Stimulated activated naive B cell treated with anti-CD40 and anti-IgM and Interleukin-4, amounts not matched to agents 10 μg/mL and 1 μg/mL and 100 μg/mL, for 72 hours (primary cell): ENCODE measurements around the gene EML2.
A peak's percentile ranks its signal among the peaks of the same experiment; 100 is the strongest.
"Not testable (repeated sequence)": the region's sequence is repeated elsewhere in the genome, so short reads cannot be mapped to it uniquely, and the experiment has no call there.

ENCODE experiments used
- ATAC-seq, 2 donors: fragments of 150-1000 bp; cut with Tn5 transposase; replicated peaks; 2 replicates each; pipeline ENCODE4 v1.10.0; 2021; ENCODE audit warnings: moderate library complexity in 1 of 2
- DNase-seq: peaks from one replicate; pipeline ENCODE4 v3.0.0; 2021
- H3K27ac Mint-ChIP-seq: one replicate; pipeline ENCODE4 v1.8.0; 2022; ENCODE audit warnings: mild to moderate bottlenecking, mixed read lengths
- H3K27me3 Mint-ChIP-seq, 2 donors: one replicate each; pipeline ENCODE4 v1.8.0; 2022; ENCODE audit warnings: mixed read lengths in 2 of 2
- H3K36me3 Mint-ChIP-seq, 2 donors: one replicate each; pipeline ENCODE4 v1.8.0; 2022; ENCODE audit warnings: mixed read lengths in 2 of 2, mild to moderate bottlenecking in 1 of 2
- H3K4me1 Mint-ChIP-seq, 2 donors: one replicate each; pipeline ENCODE4 v1.8.0; 2022; ENCODE audit warnings: mixed read lengths in 2 of 2, mild to moderate bottlenecking in 1 of 2
- H3K4me3 Mint-ChIP-seq, 2 donors: one replicate each; pipeline ENCODE4 v1.8.0; 2022; ENCODE audit warnings: mild to moderate bottlenecking in 2 of 2, mixed read lengths in 2 of 2, moderate library complexity in 1 of 2
- H3K9me3 Mint-ChIP-seq, 2 donors: one replicate each; pipeline ENCODE4 v1.8.0; 2022; ENCODE audit warnings: mixed read lengths in 2 of 2, mild to moderate bottlenecking in 1 of 2

EML2 gene, protein sequence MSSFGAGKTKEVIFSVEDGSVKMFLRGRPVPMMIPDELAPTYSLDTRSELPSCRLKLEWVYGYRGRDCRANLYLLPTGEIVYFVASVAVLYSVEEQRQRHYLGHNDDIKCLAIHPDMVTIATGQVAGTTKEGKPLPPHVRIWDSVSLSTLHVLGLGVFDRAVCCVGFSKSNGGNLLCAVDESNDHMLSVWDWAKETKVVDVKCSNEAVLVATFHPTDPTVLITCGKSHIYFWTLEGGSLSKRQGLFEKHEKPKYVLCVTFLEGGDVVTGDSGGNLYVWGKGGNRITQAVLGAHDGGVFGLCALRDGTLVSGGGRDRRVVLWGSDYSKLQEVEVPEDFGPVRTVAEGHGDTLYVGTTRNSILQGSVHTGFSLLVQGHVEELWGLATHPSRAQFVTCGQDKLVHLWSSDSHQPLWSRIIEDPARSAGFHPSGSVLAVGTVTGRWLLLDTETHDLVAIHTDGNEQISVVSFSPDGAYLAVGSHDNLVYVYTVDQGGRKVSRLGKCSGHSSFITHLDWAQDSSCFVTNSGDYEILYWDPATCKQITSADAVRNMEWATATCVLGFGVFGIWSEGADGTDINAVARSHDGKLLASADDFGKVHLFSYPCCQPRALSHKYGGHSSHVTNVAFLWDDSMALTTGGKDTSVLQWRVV

DNA sequence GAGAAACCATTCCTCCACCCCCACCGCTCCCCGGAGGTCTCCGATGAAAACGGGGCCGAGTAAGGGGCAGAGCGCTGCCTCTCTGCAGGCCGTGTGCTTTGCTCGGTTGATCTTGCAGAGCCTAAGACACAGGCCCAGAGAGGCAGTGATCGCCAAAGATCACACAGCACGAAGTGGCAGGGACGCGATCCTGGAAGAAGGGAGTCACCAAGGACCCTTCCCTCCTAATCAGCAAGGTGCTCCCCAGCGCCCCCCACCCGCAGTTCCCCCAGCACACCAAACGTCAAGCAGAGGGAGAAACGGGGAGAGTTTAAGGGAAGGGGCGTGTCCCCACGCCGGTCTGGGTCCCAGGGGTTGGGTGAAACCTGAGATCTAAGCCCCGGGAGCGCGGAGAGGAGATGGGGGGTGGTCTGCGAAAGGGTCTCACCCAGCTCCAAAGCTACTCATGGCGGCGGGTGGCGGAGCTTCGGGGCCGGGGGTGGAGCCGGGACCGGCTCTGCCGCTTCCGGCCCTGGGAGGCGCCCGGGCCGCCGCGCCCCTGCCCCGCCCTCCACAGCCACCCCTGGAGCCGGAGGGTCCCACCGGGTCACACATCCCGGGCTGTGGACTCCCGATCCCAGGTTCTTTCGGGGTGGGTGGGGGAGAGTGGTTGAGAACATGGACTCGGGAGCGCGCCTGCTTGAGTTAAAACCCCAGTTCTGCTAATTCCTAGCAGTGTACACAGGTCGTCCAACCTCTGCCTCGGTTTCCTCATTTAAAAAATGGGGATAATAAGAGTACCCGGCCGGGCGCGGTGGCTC lies at the start of gene EML2:
TSS of gene EML2 (minus strand) at position 468 of the 800 bp plus-strand sequence. CDS start at position 447, 21 bp downstream.
- ATAC-seq, result no peak
- H3K27me3 Mint-ChIP-seq, result no peaks in the 10 kb centered on the region

DNA sequence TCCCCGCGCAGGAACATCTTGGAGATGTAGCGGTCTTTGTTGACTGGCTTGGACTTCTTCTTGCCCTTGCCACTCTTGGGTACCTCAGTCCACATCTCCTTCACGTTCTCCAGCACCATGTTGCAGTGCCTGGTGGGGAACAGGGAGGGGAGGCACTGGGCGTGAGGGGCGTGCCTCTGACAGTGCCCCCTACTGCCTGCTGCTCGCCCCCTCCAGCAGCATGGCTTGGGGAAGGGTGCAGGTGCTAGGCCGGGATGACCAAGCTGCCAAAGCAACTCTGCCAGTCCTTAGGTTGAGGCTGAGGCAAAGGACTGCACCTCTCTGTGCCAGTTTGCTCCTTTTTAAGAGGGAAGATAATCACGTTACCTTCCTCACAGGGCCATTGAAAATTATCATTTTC lies 48.4 kb upstream of the EML2 start:
- Mint-ChIP-seq H3K36me3 (peaks cover 35 to 60% of the 10 kb centered on the region in 2 donors), H3K27ac (no peak overlapping the region), H3K9me3 (no peaks in the 10 kb centered on the region), H3K27me3 (no peaks in the 10 kb centered on the region), H3K4me3 (no peak overlapping the region), H3K4me1 (peaks cover 8 to 15% of the 10 kb centered on the region in 2 donors)
- no peak for ATAC-seq
- no peak for DNase-seq

More for the DNA sequence above, at the start of gene EML2:
- DNase-seq, result peak; percentile 19
- peaks cover 8 to 22% of the 10 kb centered on the region in 2 donors for H3K36me3 Mint-ChIP-seq
- H3K27ac Mint-ChIP-seq, result peak within 1 kb of the TSS; percentile 95
- H3K9me3 Mint-ChIP-seq, result peaks cover 5 to 8% of the 10 kb centered on the region in 2 donors
- H3K4me1 Mint-ChIP-seq, result peaks cover 27 to 47% of the 10 kb centered on the region in 2 donors
- H3K4me3 Mint-ChIP-seq, result peak within 1 kb of the TSS; percentile 93 to 94

DNA sequence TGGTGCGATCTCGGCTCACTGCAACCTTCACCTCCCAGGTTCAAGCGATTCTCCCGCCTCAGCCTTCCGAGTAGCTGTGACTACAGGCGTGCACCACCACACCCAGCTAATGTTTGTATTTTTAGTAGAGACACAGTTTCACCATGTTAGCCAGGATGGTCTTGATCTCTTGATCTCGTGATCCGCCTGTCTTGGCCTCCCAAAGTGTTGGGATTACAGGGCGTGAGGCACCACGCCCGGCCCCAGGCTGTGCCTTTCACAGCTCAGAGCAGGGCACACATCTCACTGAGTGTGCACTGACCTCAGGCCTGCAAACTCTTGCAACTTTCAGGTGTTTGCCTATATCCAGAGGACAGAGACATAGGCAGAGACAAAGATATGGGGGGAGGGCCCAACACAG lies 45.8 kb upstream of the EML2 start:
- Mint-ChIP-seq H3K36me3 (peaks cover 38 to 55% of the 10 kb centered on the region in 2 donors), H3K27ac (peak overlapping the region; percentile 70), H3K4me1 (peaks cover 9 to 21% of the 10 kb centered on the region in 2 donors)
- not testable (repeated sequence) for H3K9me3 Mint-ChIP-seq, H3K4me3 Mint-ChIP-seq, H3K27me3 Mint-ChIP-seq, ATAC-seq, DNase-seq

DNA sequence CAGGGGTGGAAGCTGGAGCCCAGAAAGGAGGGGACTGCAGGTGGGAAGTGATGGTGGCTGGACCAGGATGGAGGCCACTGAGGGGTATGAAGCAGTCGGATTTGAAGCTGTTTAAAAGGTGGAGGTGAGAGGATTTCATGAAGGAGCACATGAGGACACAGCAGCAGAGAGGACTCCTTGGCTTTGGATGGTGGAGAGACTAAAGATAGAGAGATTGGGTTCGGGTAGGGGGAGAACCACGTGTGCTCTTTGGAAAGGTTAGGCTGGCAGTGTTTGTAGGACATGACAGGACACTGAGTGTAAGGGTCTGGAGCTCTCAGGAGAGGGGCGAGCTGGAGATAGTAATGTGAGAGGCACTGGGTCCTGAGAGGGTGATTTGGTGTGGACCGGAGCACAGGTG lies 43.7 kb upstream of the EML2 start:
- Mint-ChIP-seq H3K9me3 (no peaks in the 10 kb centered on the region), H3K27me3 (peaks cover 10 to 15% of the 10 kb centered on the region in 2 donors), H3K4me1 (peaks cover 8 to 19% of the 10 kb centered on the region in 2 donors), H3K36me3 (peaks cover 32 to 46% of the 10 kb centered on the region in 2 donors), H3K27ac (peak overlapping the region; percentile 14), H3K4me3 (no peak overlapping the region)
- DNase-seq (no peak), ATAC-seq (no peak)

DNA sequence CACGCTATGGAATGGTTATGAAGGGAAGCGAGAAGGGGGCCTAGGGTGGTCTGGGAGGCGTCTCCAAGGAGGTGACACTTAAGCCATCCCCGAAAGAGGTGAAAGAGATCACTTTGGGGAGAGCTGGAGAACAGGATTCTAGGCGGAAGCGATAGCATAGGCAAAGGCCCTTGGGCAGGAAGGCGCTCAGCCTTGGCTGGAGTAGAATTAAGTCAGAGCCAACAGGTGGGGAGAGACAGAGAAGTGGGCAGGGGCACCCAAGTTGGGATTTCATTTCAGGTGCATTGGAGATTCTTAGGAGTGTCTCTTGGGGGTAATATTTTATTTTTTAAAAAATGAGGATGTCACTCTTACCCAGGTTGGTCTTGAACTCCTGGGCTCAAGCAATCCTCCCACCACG lies 42.9 kb upstream of the EML2 start:
- ATAC-seq (no peak), DNase-seq (no peak)
- Mint-ChIP-seq H3K27me3 (peaks cover 18 to 23% of the 10 kb centered on the region in 2 donors), H3K27ac (peak overlapping the region; percentile 22), H3K36me3 (peaks cover 32 to 43% of the 10 kb centered on the region in 2 donors), H3K4me1 (peaks cover 13 to 27% of the 10 kb centered on the region in 2 donors), H3K9me3 (no peaks in the 10 kb centered on the region), H3K4me3 (no peak overlapping the region)

DNA sequence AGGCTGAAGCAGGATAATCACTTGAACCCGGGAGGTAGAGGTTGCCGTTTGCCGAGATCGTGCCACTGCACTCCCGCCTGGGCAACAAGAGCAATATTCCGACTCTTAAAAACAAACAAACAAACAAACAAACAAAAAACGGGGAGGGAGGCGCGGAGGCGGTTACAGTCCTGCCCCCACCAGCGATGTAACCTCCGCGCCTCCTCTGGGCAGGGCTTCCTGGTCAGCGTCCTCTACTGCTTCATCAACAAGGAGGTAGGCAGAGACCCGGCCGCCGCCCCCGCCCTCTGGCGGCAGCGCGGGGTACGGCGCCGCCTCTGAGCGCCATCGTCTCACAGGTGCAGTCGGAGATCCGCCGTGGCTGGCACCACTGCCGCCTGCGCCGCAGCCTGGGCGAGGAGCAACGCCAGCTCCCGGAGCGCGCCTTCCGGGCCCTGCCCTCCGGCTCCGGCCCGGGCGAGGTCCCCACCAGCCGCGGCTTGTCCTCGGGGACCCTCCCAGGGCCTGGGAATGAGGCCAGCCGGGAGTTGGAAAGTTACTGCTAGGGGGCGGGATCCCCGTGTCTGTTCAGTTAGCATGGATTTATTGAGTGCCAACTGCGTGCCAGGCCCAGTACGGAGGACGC lies 42.3 kb upstream of the EML2 start:
- peaks cover 27 to 37% of the 10 kb centered on the region in 2 donors for H3K36me3 Mint-ChIP-seq
- peak; percentile 84 for DNase-seq

DNA sequence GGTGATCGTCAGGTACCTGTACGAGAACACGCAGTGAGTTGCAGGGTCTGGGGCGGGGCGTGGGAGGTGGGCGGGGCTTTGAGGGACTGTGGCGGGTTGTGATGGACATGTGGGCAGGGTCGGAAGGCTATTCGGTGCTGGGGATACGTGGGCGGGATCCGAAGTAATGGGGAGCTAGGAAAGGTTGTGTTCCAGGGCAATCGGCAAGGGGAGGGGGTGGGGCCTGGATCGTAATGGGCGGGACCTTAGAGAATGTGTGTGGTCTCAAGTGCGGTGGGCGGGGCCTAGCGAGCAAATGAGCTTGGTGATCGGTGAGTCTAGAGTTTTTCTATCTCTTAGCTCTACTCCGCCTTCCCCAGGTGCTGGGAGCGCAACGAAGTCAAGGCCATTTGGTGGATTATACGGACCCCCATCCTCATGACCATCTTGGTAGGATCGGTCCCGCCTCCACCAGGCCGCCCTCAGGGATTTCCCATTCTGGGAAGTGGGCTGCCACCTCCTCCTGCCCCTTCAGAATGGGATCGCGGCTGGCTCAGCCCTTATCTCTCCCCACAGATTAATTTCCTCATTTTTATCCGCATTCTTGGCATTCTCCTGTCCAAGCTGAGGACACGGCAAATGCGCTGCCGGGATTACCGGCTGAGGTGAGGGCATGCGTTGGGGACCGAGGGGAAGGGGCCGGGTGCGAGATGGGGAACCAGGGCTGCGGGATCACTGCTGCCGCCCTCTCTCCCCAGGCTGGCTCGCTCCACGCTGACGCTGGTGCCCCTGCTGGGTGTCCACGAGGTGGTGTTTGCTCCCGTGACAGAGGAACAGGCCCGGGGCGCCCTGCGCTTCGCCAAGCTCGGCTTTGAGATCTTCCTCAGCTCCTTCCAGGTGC lies 38.4 kb upstream of the EML2 start:
- H3K4me1 Mint-ChIP-seq, result peaks cover 22 to 40% of the 10 kb centered on the region in 2 donors
- peaks cover 4 to 5% of the 10 kb centered on the region in 2 donors for H3K36me3 Mint-ChIP-seq
- no peaks in the 10 kb centered on the region for H3K9me3 Mint-ChIP-seq
- peak; percentile 53 for ATAC-seq
- peak overlapping the region; percentile 7 for H3K27ac Mint-ChIP-seq
- H3K27me3 Mint-ChIP-seq, result peaks cover 31 to 45% of the 10 kb centered on the region in 2 donors
- peak overlapping the region; percentile 79 to 83 for H3K4me3 Mint-ChIP-seq
- DNase-seq, result peak; percentile 34

More for the DNA sequence above, 42.3 kb upstream of the EML2 start:
- peak overlapping the region; percentile 80 to 86 for H3K4me3 Mint-ChIP-seq
- peak overlapping the region; percentile 51 for H3K27ac Mint-ChIP-seq
- ATAC-seq, result peak; percentile 89 to 92
- peaks cover 21 to 29% of the 10 kb centered on the region in 2 donors for H3K27me3 Mint-ChIP-seq
- H3K4me1 Mint-ChIP-seq, result peaks cover 18 to 34% of the 10 kb centered on the region in 2 donors
- no peaks in the 10 kb centered on the region for H3K9me3 Mint-ChIP-seq

DNA sequence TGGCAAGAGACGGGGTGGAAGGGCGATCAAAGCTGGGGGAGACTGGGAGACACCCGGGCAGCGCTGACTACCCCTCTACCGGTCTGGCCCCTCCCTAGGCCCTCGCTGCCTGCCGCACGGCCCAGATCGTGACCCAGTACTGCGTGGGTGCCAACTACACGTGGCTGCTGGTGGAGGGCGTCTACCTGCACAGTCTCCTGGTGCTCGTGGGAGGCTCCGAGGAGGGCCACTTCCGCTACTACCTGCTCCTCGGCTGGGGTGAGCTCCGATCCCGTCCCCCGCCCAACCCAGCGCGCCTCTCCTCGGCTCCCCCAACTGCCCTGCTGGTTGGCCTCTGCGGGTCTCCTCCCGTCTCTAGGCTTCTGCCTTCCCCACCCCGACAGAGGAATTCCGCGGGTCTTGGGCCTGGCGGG lies 37.7 kb upstream of the EML2 start:
- H3K36me3 Mint-ChIP-seq, result peaks cover 1 to 2% of the 10 kb centered on the region in 2 donors
- DNase-seq (peak; percentile 15), ATAC-seq (peak; percentile 25 to 28)
- H3K4me1 Mint-ChIP-seq, result peaks cover 19 to 38% of the 10 kb centered on the region in 2 donors
- no peak overlapping the region for H3K27ac Mint-ChIP-seq
- H3K9me3 Mint-ChIP-seq, result no peaks in the 10 kb centered on the region
- peaks cover 32 to 48% of the 10 kb centered on the region in 2 donors for H3K27me3 Mint-ChIP-seq
- peak overlapping the region; percentile 63 to 72 for H3K4me3 Mint-ChIP-seq

DNA sequence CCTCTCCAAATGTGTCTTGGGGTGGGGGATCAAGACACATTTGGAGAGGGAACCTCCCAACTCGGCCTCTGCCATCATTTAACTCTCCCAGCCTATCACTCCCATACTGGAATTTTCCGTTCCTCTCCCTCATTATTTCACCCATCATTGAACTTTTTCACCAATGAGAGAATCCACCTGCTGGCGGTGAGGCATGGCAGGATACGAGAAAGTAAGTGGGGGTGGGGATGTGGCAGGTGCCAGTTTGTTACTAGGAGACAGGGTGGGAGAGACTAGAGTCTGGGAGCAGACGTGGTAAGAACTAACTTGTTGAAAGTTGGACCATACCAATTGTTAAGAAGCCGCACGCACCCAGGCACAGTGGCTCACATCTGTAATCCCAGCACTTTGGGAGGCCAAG lies 35.7 kb upstream of the EML2 start:
- Mint-ChIP-seq H3K4me3 (no peak overlapping the region), H3K27ac (no peak overlapping the region), H3K4me1 (peaks cover 26 to 41% of the 10 kb centered on the region in 2 donors), H3K27me3 (peaks cover 48 to 64% of the 10 kb centered on the region in 2 donors), H3K36me3 (peaks cover 0 to 2% of the 10 kb centered on the region in 2 donors), H3K9me3 (peaks cover 0 to 2% of the 10 kb centered on the region in 2 donors)
- ATAC-seq, result no peak
- no peak for DNase-seq

DNA sequence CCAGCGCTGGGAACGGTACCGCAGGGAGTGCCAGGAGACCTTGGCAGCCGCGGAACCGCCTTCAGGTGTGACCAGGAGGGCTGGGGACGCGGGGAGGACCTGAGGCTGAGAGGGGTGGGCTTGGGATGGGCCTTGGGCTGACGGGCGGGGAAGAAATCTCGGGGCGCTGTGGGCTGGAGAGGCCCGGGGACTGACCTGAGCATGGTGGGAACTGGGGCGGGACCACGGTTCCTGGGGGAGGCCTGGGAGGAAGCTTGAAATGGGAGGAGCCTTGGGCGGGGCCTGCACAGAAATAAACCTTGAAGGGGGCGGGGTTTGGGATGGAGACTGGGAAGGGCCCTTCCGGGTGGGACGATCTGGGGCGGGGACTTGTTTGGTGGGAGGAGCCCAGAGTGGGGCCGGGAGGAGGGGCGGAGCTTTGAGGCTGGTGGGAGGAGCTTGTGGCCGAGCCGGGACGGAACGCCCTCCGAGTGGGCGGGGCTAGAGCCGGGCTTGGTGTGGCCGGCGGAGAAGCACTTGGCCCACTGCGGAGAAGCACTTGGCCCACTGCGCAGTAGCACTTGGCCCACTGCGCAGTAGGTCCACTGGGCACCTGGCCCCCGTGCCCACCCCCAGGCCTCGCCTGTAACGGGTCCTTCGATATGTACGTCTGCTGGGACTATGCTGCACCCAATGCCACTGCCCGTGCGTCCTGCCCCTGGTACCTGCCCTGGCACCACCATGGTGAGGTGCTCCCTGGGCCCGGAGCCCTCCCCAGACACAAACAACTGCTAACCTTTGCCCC lies 31.7 kb upstream of the EML2 start:
- H3K27ac Mint-ChIP-seq, result peak overlapping the region; percentile 17
- ATAC-seq, result peak; percentile 35 to 55

DNA sequence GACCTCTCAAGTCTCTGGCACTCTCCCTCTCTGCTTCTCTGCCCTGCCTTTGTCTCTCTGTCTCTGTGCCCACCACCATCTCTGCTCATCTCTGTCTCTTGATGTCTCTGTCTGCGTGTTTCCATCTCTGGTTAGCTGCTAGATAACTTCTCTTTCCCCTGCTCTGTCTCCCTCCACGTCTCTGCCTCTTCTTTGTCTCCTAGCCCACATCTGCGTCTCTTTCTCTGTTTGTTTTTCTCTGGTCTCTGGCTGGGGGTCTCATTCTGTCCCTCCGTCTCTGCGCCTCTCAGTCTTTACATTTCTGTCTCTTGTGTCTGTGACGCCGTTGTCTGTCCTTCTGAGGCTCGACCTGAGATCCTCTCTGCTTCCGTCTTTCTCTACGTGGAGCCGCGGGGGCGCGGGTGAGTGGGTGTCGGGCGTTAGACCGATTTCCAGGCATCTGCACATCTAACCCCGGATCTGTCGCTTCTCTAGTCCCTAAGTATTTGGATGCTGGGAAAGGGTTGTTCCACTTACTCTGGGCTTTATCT lies 29.2 kb upstream of the EML2 start:
- Mint-ChIP-seq H3K36me3 (peaks cover 0 to 2% of the 10 kb centered on the region in 2 donors), H3K27me3 (peaks cover 54 to 59% of the 10 kb centered on the region in 2 donors), H3K9me3 (peaks cover 0 to 2% of the 10 kb centered on the region in 2 donors), H3K27ac (peak overlapping the region; percentile 22), H3K4me1 (peaks cover 26 to 39% of the 10 kb centered on the region in 2 donors), H3K4me3 (peak overlapping the region; percentile 78 to 82)
- peak; percentile 18 for DNase-seq
- peak; percentile 12 to 15 for ATAC-seq

More for the DNA sequence above, 31.7 kb upstream of the EML2 start:
- DNase-seq, result peak; percentile 65
- Mint-ChIP-seq H3K36me3 (peaks cover 0 to 2% of the 10 kb centered on the region in 2 donors), H3K4me1 (peaks cover 26 to 40% of the 10 kb centered on the region in 2 donors), H3K4me3 (peak overlapping the region; percentile 65 to 70), H3K27me3 (peaks cover 40 to 47% of the 10 kb centered on the region in 2 donors), H3K9me3 (peaks cover 0 to 2% of the 10 kb centered on the region in 2 donors)
